NCI-H1694 treated with DMSO at 0.1 percent for 48 hours (cell line): Measurements from ENCODE around the gene MRI1.
"Not testable (repeated sequence)": the region's sequence is repeated elsewhere in the genome, so short reads cannot be mapped to it uniquely, and the experiment has no call there.

ENCODE experiments used
- DNase-seq: peaks from one replicate; lab custom pipeline; 2025; lab: John Stamatoyannopoulos, UW

Gene MRI1

DNA sequence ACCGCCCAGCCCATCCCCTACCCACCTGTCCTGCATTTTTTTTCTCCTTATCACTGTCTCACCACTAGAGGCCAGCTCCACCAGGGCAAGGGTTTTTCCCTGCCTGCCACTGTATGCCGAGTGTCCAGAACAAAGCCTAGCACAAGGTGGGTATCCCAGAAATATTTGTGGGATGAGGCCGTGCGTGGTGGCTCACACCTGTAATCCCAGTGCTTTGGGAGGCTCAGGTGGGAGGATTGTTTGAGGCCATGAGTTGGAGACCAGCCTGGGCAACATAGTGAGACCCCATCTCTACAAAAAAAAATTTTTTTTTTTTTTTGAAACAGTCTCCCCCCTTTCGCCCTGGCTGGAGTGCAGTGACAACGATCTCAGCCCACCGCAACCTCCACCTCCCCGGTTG lies 2.9 kb upstream of the MRI1 start:
- DNase-seq: no peak

DNA sequence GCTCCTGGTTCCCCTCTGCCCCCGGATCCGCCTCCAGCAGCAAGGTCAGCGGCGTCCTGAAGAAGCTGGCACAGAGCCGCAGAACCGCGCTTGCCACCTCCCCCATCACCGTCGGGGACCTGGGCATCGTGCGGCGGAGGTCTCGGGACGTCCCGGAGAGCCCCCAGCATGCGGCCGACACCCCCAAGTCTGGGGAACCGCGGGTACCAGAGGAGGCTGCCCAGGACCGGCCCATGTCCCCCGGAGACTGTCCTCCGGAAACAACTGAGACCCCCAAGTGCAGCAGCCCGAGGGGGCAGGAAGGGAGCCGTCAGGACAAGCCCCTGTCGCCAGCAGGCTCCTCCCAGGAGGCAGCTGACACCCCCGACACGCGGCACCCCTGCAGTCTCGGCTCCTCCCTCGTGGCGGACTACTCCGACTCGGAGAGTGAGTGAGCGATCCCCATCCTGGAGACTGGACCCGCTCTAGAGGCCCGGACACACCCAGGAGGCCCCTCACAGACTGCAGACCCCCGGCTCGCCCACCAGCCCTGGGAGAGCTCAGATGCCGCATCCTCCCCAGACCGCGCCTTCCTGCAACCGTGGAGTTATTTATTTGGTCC lies 1.6 kb upstream of the MRI1 start:
- no peak for DNase-seq

DNA sequence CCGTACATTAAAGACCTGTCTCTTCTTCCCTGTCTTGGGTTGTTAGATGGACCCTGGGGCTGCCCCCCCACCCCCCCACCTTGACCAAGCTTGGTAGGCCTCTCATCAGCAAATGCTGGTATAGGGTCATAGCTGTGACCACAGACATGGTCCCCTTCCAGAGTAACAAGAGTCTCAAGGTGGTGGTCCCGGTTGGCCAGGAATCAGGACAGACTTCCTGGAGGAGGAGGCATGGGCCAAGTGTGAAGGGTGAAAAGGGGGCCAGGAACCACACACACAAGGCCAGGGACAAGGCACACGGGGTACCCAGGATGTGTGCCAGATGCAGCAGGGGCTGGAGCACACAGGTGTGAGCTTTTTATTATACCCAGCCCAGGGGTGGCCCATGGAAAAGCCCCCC lies 1.1 kb upstream of the MRI1 start:
- no peak for DNase-seq

DNA sequence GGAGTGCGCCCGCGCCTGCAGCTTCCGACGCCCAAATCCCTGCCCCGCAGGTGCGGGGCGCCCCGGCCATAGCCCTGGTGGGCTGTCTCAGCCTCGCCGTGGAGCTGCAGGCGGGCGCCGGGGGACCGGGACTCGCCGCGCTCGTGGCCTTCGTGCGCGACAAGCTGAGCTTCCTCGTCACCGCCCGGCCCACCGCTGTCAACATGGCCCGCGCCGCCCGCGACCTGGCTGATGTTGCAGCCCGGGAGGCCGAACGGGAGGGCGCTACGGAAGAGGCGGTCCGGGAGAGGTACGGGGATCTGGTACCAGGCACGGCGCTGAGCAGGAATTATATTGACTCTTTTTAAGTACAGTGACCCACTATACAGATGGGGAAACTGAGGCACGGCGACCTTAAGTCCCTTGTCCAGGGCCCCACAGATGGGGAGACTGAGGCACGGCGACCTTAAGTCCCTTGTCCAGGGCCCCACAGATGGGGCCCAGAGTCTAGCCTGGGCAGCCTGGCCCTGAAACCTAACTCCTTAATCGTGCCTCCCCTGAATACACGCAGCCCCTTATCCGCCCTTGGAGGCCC lies 586 bp downstream of the MRI1 start:
- DNase-seq: no peak

DNA sequence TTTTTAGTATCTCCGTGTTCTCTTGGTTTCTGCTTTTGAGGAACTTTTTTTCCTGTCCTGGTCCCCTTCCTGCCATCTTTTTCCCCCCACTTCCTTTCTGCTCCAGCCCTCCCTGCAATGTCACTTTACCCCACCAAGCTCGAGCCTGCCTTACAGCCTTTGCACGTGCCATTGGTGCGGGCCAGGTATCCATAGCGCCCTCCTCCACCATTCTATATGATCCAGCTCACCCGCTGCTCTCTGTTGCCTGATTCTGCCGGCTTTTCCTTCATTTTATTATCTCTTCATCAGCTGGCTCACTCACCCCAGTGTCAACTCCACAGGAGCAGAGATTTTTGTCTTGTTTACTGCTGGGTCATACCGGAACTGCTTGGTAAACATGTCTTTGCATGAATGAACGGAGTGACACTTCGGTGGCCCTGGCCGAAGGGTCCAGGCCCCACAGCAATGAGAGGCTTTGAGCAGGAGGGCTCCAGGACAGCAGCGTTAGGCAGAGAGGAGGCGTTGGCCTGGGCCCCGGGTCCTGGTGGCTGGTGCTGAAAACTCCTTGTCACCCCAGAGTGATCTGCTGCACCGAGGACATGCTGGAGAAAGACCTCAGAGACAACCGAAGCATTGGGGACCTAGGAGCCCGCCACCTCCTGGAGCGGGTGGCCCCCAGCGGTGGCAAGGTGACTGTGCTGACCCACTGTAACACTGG lies 1.2 kb downstream of the MRI1 start:
- no peak for DNase-seq

DNA sequence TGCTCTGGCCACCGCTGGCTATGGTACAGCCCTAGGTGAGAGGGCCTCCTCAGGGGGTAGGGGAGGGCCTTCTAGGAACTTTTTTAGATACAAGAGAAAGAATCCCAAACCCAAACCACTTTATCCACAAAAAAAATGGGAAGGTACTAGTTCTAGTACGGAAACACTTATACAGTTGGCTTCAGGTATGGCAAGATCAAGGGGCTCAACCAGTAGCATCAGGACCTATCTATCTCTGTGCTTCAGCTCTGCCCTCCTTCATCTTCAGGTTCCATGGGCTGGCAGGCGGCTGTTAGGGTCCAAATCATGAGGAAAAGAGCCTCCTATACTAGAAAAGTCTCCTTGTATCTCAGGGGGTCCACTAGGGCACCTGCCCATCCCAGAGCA lies 1.8 kb downstream of the MRI1 start:
- no peak for DNase-seq

DNA sequence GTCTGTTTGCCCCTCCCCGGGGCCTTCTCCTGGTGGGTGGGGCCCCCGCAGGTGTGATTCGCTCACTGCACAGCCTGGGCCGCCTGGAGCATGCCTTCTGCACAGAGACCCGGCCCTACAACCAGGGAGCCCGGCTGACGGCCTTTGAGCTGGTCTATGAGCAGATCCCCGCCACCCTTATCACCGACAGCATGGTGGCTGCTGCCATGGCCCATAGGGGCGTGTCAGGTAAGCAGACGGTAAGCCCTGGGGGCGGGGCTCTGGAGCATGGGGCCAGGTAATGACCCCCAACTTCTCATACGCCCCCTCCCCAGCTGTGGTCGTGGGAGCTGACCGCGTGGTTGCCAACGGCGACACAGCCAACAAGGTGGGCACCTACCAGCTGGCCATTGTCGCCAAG lies 4.2 kb downstream of the MRI1 start:
- DNase-seq: no peak

DNA sequence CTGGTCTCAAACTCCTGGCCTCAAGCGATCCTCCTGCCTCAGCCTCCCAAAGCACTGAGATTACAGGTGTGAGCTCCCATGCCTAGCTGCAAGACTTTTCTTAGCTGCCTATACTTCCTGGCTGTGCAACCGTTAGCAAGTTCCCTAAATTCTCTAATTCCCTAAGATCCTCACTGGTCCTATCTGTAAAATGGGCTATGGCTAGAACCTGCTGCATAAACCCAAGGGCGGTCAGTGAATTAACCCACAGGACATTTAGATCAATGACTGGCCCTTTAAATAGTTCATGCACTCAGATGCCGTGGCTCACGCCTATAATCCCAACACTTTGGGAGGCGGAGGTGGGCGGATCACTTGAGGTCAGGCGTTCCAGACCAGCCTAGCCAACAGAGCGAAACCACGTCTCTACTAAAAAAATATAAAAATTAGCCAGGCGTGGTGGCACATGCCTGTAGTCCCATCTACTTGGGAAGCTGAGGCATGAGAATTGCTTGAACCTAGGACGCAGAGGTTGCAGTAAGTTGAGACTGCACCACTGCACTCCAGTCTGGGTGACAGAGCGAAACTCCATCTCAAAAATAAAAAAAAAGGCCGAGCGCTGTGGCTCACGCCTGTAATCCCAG lies 5.8 kb downstream of the MRI1 start:
- DNase-seq: no peak

DNA sequence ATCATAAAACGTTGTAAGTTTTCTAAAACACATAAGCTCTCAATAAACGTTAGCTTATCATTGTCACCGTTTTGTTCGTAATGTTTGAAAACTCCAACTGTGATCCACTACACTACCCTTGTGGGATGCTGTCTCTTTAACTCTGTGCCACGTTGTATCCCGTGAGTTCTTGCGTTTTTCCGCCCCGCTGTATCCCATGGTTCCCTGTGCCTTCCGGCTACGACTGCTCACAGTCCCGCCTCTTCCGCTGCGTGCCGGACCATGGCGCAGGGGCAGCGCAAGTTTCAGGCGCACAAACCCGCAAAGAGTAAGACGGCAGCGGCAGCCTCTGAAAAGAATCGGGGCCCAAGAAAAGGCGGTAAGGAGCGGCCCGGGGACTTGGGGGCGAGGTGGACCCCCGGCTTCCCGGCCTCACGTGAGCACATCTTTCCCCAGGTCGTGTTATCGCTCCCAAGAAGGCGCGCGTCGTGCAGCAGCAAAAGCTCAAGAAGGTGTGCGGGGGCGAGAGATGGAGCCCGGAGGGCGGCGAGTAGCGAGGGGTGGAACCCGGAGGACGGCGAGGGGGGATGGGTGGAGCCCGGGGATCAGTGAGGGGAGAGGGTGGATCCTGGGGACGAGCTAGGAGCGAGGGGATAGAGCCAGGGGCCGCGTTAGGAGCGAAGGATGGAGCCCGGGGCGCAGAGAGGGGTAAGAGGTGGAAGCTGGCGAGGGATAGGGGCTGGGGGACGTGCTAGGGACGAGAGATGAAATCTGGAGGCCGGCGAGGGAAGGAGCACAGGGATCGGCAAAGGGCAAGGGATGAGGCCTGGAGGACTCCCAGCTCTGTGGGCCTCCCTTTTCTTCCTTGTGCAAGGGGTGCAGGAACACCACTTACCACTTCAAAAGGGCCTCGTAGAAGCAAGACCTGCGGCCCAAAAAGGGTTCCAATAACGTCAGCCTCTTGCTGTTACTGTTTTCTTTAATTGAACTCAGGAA lies 10.2 kb downstream of the MRI1 start, which contains the start of gene C19orf53:
TSS of gene C19orf53 (plus strand) at position 240 of the 975 bp plus-strand sequence. CDS start at position 262, 22 bp downstream.
- DNase-seq: peak; percentile 70

DNA sequence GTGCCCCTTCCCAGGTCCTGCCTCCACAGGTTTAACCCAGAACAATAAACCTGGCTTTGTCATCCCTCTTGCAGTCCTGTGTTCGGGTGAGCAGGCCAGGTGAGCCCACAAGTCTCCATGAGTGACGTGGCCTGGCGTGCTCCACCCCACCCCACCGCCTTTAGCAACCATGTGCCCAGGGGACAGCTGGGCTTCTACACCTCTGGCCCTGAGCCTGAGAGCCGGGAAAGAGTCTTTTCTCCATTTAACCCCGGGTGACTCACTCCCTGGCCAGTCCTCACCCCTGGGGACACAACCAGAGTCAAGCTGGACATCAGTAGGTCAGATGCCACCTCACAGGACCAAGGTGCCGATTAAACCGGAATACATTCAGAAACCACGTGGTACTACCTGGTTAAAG lies 14.1 kb downstream of the MRI1 start:
- DNase-seq: no peak

DNA sequence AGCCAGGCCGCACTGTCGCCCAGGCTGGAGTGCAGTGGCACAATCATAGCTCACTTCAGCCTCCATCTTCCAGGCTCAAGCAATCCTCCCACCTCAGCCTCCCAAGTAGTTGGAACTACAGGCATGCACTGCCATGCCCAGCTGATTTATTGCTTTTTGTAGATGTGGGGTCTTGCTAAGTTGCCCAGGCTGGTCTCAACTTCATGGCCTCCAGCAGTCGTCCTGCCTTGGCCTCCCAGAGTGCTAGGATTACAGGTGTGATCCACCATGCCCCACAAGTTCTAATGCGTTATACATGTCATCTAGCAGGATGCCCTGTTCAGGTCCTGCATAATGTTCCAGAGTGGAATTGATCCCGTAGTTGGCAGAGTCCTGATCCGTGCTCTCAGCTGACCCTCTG lies 14.5 kb downstream of the MRI1 start:
- DNase-seq: no peak

DNA sequence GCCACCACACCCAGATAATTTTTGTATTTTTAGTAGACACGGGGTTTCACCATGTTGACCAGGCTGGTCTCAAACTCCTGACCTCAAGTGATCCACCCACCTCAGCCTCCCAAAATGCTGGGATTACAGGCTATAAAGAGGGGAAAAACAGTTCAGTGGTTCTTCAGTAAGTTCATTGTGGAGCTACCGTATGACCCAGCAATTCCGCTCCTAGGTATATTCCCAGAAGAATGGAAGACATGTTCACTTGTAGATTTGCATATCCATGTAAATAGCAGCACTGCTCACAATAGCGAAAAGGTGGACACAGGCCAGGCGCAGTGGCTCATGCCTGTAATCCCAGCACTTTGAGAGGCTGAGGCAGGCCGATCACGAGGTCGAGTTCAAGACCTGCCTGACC lies 15.5 kb downstream of the MRI1 start:
- not testable (repeated sequence) for DNase-seq

DNA sequence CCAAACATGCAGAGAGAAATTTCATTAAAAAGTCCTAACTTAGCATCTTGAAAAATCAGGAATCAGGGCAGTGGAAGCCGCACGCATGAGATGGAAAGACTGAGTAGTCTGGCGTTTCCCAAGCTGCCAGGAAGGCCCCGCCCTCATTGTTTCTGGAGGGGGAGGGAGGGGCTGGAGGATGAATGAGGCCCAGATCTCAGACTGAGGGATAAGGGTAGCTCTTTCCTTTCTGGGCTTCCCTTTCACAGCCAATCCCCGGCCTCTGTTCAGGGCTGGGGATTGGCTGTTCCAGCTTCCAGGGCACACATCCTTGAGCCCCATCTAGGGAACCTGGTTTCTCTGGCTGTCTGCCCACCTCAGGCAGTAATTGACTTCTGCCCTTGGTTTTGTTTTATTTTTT lies 17.2 kb downstream of the MRI1 start:
- no peak for DNase-seq

DNA sequence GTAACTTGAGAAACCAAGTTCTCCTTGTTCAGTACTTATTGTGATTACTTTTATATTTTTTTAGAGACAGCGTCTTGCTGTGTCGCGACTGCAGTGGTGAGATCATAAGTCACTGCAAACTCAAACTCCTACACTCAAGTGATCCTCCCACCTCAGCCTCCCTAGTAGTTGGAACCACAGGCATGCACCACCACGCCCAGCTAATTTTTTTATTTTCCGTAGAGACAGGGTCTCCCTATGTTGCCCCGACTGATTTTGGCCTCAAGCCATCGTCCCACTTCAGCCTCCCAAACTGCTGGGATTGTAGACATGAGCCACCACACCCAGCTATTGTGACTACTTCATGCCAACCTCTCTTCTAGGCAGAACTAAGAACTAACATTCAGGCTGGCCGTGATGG lies 18.2 kb downstream of the MRI1 start:
- no peak for DNase-seq

DNA sequence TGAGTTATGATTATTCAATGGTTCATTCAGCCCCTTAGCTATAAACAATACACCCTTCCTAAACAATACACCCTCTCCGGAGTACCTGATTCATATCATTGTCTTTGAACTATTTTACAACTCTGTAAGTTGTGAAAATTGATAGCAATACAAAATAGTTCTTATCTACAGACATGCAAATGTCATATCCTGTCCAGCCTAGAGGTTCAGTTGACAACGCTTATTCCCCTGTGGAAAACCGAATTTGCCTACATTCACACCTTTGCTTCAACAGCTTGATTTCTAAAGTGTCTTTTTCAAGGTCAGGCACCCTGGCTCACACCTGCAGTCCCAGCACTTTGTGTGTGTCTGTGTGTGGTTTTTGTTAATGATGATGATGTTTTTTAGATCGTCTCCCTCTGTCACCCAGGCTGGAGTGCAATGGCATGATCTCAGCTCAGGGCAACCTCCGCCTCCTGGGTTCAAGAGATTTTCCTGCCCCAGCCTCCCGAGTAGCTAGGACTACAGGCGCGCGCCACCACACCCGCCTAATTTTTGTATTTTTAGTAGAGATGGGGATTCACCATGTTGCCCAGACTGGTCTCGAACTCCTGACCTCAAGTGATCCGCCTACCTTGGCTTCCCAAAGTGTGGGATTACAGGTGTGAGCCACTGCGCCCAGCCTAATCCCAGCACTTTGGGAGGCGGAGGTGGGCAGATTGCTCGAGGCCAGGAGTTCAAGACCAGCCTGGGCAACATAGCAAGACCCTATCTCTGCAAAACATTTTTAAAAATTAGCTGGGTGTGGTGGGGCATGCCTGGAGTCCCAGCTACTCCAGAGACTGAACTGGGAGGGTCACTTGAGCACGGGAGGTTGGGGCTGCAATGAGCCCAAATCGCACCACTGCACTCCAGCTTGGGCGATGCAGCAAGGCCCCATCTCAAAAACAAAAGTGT lies 19.5 kb downstream of the MRI1 start:
- no peak for DNase-seq

DNA sequence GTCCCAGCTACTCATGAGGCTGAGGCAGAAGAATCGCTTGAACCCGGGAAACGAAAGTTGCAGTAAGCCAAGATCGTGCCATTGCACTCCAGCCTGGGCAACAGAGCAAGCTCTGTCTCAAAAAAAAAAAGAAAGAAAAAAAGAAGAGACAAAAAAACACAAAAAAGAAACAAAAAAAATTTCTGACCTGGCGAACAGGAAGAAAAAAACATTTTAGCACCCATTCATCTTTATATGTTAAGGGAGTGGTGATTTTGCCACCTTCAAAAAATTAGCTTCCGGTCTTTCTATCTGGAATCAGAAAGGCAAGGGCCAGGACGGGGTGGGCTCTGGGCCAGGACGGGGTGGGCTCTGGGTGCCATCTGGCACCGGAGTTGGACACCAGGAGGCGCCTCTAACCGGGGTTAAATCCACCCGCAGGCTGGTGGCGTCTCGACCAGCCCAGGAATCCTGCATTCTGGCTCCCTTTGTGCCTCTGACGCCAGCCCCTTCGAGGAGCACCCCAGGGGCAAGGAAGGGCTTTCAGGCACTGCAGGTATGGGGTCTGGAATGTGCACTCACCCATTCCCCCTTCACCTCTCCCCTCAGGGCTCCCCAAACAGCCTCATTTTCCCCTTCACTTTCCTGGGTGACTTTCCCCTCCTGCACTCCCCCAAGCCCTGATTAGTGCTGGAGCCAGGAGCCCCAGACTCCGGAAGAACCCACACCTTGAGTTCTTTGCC lies 20.6 kb downstream of the MRI1 start:
- DNase-seq: peak; percentile 66

DNA sequence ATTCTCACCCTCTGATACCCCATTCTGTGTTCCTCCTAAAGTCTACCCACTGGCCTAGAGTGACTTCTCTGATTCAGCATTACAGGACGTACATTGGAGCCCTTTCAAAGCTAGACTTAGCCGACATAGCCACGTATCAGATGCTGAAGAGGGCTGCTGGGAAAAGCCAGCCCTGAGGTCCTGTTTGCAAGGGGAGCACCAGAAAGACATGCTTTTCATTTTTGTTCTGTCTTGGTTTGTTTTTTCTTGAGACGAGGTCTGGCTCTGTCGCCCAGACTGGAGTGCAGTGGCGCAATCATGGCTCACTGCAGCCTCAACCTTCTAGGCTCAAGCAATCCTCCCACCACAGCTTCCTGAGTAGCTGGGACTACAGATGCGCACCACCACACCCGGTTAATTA lies 24.7 kb downstream of the MRI1 start:
- DNase-seq: no peak

DNA sequence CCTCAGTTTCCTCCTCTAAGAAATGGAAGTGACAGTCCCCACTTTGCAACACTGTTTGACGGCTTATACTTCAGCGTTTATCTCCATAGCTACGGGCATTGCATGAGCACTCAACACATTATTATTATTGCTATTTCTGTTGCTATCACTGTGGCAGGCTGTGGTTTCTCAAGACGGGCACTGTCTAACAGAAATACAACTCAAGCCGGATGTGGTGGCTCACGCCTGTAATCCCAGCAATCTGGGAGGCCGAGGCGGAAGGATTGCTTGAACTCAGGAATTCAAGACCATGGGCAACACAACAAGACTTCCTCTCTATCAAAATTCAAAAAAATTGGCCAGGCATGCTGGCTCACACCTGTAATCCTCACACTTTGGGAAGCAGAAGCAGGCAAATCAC lies 26.0 kb downstream of the MRI1 start:
- DNase-seq: peak; percentile 24

DNA sequence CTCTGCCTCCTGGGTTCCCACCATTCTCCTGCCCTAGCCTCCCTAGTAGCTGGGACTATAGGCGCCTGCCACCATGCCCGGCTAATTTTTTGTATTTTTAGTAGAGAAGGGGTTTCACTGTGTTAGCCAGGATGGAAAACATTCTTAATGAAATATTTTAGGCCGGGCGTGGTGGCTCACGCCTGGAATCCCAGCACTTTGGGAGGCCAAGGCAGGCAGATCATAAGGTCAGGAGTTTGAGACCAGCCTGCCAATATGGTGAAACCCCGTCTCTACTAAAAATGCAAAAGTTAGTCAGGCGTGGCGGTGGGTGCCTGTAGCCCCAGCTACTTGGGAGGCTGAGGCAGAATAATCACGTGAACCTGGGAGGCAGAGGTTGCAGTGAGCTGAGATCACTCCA lies 29.0 kb downstream of the MRI1 start:
- not testable (repeated sequence) for DNase-seq

DNA sequence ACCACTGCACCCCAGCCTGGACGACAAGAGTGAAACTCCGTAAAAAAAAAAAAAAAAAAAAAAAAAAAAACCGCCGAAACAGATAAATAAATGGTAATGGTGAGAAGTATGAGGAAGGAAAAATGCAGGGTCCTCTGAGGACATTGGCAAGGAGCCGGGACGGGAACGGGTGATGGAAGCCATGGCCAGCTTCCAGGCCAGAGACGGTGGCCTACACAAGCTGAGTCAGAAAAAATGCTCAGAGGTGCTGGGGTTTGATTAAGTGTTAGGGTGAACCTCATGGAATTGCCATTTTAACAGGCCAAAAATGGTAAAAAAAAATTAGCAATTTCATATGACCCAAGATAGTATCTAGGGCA lies 30.1 kb downstream of the MRI1 start:
- DNase-seq: no peak
